ENCODE measurements around the gene PRKAG2. TPM values are rescaled to one million over a fixed set of nuclear protein-coding genes. Genes with fewer than 3 reads are reported as not detected.

Gene PRKAG2
- total and polyA plus RNA-seq, 2 of the 8 experiments (the other 6 are each of a cell fraction or from before 2014, with no cell fraction given) = 7.5 to 18.1 TPM

GRCh38 chr7:151603951-151604350 lies 273.0 kb downstream of the PRKAG2 start:
- 88% methylated on average over 4 of the region's 4 CpGs; no CpG with 5 or more reads in 1 of the 2 experiments for WGBS, 2 experiments (ENCODE audit: extremely low coverage in 1 of 2, insufficient coverage in 1 of 2, insufficient read length in 1 of 2, insufficient replicate concordance in 2 of 2, low coverage in 1 of 2, low lambda C conversion rate in 2 of 2, missing lambda C conversion rate in 1 of 2)
- TF ChIP-seq CREB1 (IDR thresholded peaks at IDR 0.05) (no peak), JUN (IDR thresholded peaks at IDR 0.05; ENCODE audit: low read depth, low read length) (no peak), KDM5A (IDR thresholded peaks at IDR 0.05; ENCODE audit: low read length) (no peak), CBX8 (IDR thresholded peaks at IDR 0.05; ENCODE audit: borderline replicate concordance, low read depth, low read length) (no peak), EZH2 (IDR thresholded peaks at IDR 0.05; ENCODE audit: low read depth, low read length, severe bottlenecking) (no peak)
- TF ChIP-seq, protein P1, sequence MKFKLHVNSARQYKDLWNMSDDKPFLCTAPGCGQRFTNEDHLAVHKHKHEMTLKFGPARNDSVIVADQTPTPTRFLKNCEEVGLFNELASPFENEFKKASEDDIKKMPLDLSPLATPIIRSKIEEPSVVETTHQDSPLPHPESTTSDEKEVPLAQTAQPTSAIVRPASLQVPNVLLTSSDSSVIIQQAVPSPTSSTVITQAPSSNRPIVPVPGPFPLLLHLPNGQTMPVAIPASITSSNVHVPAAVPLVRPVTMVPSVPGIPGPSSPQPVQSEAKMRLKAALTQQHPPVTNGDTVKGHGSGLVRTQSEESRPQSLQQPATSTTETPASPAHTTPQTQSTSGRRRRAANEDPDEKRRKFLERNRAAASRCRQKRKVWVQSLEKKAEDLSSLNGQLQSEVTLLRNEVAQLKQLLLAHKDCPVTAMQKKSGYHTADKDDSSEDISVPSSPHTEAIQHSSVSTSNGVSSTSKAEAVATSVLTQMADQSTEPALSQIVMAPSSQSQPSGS (IDR thresholded peaks at IDR 0.05; ENCODE audit: low read length) = no peak

More at GRCh38 chr7:151603951-151604350, 273.0 kb downstream of the PRKAG2 start:
- no peak for DNase-seq (ENCODE audit: low read depth in 1 of 2, low spot score in 2 of 2)
- Histone ChIP-seq H3K18ac (ENCODE audit: extremely low read depth, low read length) (no peak overlapping the region), H3K4ac (replicated peaks; ENCODE audit: insufficient read length, low read depth, low read length) (no peak overlapping the region), H3K4me2 (ENCODE audit: insufficient read depth in 1 of 2, low read depth in 2 of 2, low read length in 2 of 2) (no peak overlapping the region), H2BK20ac (ENCODE audit: low read length) (no peak overlapping the region), H4K91ac (replicated peaks; ENCODE audit: insufficient read length, low read length) (no peak overlapping the region), H2AK5ac (ENCODE audit: low read depth, low read length) (no peak overlapping the region), H2BK120ac (replicated peaks; ENCODE audit: low read depth, low read length) (no peak overlapping the region), H3K56ac (replicated peaks; ENCODE audit: insufficient read length, low read depth, low read length) (no peak overlapping the region), H3K79me2 (ENCODE audit: control insufficient read depth in 1 of 2, insufficient read depth in 2 of 2, low read length in 2 of 2) (no peaks in the 10 kb centered on the region), H2BK15ac (ENCODE audit: low read length) (no peak overlapping the region), H3K79me1 (ENCODE audit: low read depth, low read length) (no peaks in the 10 kb centered on the region; the same call in 1 of the 2 replicates), H3K14ac (ENCODE audit: insufficient read length) (no peak overlapping the region), H3K23ac (ENCODE audit: insufficient read length) (no peak overlapping the region), H3K36me3 (ENCODE audit: control insufficient read depth in 2 of 4, insufficient read depth in 4 of 4, low read length in 3 of 4) (no peaks in the 10 kb centered on the region), H4K5ac (ENCODE audit: insufficient read length, low read depth, low read length) (no peak overlapping the region), H4K20me1 (replicated peaks in 1 of 2; ENCODE audit: control insufficient read depth in 1 of 2, insufficient read depth in 2 of 2, low read length in 2 of 2) (peaks cover 0 to 6% of the 10 kb centered on the region in 2 experiments), H3K27ac (ENCODE audit: low read depth, low read length) (no peak overlapping the region), H3K23me2 (ENCODE audit: low read depth, low read length) (no peaks in the 10 kb centered on the region), H4K8ac (ENCODE audit: extremely low read depth, insufficient read depth, low read length) (no peak overlapping the region), H3K4me3 (ENCODE audit: extremely low read depth in 1 of 4, insufficient read depth in 2 of 4, low read depth in 3 of 4, low read length in 4 of 4) (no peak overlapping the region), H3K9me3 (ENCODE audit: insufficient read depth in 2 of 2, low read depth in 1 of 2, low read length in 1 of 2) (no peaks in the 10 kb centered on the region), H2BK12ac (ENCODE audit: low read depth, low read length) (no peak overlapping the region), H3K9ac (replicated peaks in 1 of 4; ENCODE audit: extremely low read depth in 1 of 4, low read depth in 3 of 4, low read length in 3 of 4) (no peak overlapping the region), H3K27me3 (replicated peaks in 1 of 4; ENCODE audit: control insufficient read depth in 3 of 4, extremely low read depth in 1 of 4, insufficient read depth in 3 of 4, low read length in 3 of 4) (no peaks in the 10 kb centered on the region), H2BK5ac (ENCODE audit: low read depth, low read length) (no peak overlapping the region), H3K4me1 (replicated peaks in 1 of 4; ENCODE audit: control insufficient read depth in 3 of 4, insufficient read depth in 4 of 4, low read length in 3 of 4) (no peaks in the 10 kb centered on the region), H2AFZ (ENCODE audit: low read length) (no peak overlapping the region)
- CTCF ChIA-PET (ENCODE audit: partially characterized antibody) = no interaction called here
- no peak for FAIRE-seq
- POLR2A ChIA-PET (ENCODE audit: partially characterized antibody) = no interaction called here

Data from H1 (cell line).